SH-SY5Y (cell line): ENCODE data around the gene RNASE1.

ENCODE experiments used
- GATA2 ChIP-seq: IDR thresholded peaks from 2 replicates; pipeline ENCODE4 v1.6.1; 2011; ENCODE audit warnings: mild to moderate bottlenecking, low read depth, low read length
- GATA3 ChIP-seq: IDR thresholded peaks from 2 replicates; pipeline ENCODE4 v1.6.1; 2011; ENCODE audit warnings: low read depth, mild to moderate bottlenecking, low read length, moderate library complexity

DNA sequence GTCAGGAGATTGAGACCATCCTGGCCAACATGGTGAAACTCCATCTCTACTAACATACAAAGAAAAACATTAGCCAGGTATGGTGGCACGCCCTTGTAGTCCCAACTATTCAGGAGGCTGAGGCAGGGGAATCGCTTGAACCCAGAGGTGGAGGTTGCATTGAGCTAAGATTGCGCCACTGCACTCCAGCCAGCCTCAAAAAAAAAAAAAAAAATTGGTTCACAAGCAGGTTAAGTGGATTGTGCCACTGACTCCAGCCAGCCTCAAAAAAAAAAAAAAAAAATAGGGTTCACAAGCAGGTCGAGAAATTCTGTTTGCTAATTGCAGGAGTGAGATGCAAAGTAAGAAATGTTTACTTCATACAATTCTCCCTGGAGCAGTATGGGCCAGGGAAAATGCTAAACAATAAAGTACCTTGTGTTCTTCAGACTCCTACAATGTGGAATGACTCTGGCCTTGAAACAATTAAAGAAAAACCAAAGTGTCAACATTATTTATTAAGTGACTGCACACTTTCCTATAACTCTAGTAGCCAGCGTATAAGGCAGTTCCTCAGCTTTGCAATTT, 28.3 kb downstream of the RNASE1 start:
- TF ChIP-seq GATA2 (no peak), GATA3 (no peak)
